PFSK-1 (cell line): Measurements from ENCODE around the gene TMEM196.

Experiments used
- REST ChIP-seq, 2 experiments: IDR thresholded peaks; 2 replicates each; pipeline versions ENCODE4 v1.6.1 to v1.8.0; 2011 to 2012; ENCODE audit warnings: low read depth in 2 of 2, low read length in 2 of 2, control low read depth in 1 of 2, inconsistent platforms in 1 of 2, mild to moderate bottlenecking in 1 of 2, moderate library complexity in 1 of 2; ENCODE audit not compliant: insufficient read depth in 1 of 2
- SIN3A ChIP-seq: IDR thresholded peaks from 2 replicates; pipeline ENCODE4 v1.6.1; 2012; ENCODE audit warnings: mild to moderate bottlenecking, low read length, moderate library complexity, borderline replicate concordance; ENCODE audit not compliant: insufficient read depth
- TAF1 ChIP-seq: IDR thresholded peaks from 2 replicates; pipeline ENCODE4 v1.6.1; 2012; ENCODE audit warnings: low read length, control low read depth, borderline replicate concordance; ENCODE audit not compliant: insufficient read depth

DNA sequence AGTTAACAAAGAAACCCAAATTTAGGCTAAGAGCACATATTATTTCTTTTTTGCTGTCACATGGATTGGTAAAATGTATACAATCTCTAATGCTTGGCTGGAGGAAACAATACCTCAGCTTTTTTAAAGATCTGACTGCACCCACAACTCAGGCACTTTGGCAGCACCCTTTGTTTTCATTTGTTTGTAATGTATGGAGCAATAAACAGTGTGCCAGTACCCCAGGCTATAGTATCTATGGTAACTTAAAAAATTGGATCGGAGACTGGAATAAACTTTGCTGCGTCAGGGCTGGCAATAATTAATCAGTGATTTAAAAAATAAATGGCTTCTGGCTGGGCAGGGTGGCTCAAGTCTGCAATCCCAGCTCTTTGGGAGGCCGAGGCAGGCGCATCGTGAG lies 91.8 kb downstream of the TMEM196 start:
- TF ChIP-seq REST (IDR thresholded peaks at IDR 0.05; ENCODE audit: insufficient read depth in 1 of 2, low read depth in 2 of 2, low read length in 2 of 2) (no peak), SIN3A (no peak), TAF1 (no peak)
